NOMO-1 treated with dmso at 0.1 percent for 144 hours (cell line): ENCODE measurements around the gene BCL11A.

Experiments used
- DNase-seq: peaks from one replicate; lab custom pipeline; 2025; ENCODE audit not compliant: unreplicated experiment; lab: John Stamatoyannopoulos, UW

The BCL11A gene

DNA sequence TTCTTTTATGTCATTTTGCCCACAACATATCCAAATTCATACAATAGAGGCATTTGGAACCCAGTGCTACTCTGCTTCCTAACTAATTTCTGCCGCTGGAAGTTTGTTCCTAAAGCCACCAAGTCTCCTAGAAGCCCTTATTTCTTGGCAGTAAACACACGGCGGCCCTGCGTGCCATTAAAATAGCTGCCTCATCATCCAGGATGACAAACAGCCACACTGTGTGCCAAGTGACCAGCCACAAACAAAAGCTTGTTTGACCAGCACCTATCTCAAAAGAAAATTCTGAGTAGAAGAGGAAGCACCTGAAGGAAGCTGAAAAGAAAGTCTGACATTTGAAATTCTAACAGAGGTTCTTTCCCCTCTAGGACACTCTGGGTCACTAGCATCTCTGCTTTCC is 64.2 kb downstream of the BCL11A start:
- DNase-seq, result no peak

DNA sequence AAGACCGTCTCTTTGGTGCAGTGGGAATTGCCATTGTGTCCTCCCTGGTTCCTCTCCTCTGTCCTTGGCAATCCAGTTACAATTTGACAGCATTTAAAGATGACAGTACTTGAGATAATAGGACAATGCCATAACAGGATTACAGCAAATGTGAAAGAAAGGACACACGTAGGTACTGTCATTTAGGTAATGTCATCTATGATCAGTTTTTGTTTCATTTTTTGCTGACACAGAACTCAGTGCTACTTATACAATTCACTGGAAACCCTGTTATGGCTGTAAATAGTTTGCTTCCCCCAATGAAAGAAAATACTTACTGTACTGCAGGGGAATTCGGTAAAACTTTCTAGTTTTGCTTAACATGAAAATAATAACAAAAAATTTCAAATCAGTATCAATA is 65.2 kb downstream of the BCL11A start:
- DNase-seq, result no peak

DNA sequence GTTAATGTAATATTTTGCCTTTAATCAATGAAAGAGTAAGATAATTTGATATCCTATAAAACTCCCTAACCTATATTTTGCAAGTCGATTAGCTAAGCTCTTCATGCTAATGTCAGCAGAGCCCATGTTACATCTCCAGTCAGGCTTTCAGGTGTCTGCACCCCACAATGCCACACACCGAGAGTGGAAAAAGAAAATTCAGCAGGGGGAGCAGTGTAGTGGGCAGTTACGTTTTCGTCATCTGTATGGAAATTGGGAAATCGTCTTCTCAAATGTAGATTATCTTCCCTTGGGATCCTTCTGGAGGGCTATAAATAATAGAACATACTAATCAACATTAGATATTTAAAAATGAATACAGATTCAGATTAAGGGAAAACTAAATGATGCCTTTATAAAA is 66.3 kb downstream of the BCL11A start:
- DNase-seq, result no peak

DNA sequence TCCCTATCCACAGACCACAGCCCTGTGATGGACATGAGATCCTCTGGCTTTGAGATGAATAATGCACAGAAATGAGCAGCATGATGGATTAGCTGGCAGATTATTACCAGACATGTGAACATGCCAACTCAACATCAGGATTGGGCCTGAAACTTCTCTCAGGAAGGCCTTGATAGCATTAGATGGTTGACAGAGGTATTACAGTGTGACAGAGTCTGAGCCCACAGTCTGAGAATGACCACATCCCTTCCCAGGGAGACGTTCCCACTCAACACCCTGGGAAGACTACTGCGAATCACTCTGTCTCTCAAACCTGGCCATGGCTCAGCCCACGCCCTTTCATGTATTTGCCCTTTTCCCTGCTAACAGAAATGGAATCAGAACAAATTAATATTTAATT is 66.9 kb downstream of the BCL11A start:
- DNase-seq, result no peak

DNA sequence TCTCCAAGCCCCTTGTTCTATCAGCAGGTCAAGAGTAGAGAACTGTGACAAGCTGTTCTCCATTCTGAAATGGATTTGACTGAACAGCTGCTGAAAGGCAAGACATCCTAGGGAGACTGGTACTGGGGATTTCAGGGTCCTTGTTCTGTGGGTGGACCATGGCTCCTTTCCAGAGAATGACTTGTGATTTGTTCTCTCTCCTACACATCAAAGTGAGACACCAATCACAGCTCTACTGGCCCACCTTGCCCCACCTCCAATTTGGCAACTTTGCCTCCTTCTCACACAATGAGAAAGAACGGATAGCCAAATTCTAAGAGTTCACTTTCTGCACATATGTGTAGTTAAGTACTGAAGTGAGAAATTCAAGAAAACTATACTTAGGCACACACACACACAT is 67.4 kb downstream of the BCL11A start:
- DNase-seq, result no peak

DNA sequence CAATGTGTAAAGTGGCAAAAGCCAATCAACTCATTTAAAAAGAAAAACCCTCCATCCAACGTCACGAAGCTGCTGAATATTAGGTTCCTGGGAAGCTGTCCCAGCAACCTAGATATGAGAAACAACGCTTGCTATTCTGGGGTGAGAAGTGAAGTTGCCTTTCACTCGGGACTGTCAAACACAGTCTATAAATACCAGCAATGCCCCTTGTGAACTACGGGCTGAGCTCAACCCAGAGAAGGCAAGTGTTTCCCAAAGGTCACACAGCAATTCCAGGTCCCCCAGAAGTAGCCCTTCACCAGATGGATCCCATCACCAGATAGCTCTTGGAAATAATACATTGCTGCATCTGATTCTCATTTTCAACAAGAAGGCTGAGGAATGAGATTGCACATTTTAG is 67.9 kb downstream of the BCL11A start:
- no peak for DNase-seq

DNA sequence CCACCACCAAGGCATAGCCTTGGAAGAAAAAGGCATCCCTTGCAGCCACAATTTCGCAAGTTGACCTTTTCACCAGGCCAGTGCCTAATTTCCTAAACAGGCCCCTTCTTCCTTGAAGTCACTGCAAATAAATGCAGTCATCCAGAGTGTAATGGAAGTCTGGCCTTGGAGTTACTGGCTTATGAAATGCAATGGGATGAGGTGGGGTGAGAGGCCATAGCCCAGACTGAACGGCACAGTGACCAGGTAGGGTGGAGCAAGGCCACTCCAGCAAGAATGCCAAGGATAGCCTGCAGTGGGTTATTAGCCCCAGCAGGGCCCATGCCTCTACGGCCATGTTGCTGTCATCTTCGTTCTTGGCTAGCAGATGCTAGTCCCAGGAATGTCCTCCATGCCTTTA is 68.4 kb downstream of the BCL11A start:
- no peak for DNase-seq

DNA sequence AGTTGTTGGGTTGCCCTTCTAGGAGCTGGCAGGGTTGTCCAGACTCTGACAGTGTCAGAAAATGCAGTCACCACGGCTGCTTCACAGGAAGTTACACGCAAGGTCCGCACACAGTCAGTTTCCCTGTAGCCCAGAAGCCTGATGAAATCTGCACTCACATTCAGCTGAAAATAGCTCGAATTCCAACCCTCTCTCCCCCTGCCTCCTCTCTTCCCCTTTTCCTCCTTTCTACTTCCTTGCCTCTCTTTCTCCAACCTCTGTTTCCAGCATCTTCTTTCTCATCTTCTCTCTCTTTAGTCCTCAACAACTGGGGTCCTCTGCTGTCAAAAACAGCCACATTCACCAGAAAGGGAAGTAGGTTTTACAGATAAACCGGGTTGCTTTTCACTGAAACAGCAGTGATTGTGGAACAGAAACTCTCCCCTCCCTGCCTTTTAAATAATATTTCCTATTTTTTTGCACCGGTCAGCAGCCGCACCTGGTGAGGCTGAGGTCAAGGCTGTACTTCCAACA is 69.3 kb downstream of the BCL11A start:
- DNase-seq, result no peak

DNA sequence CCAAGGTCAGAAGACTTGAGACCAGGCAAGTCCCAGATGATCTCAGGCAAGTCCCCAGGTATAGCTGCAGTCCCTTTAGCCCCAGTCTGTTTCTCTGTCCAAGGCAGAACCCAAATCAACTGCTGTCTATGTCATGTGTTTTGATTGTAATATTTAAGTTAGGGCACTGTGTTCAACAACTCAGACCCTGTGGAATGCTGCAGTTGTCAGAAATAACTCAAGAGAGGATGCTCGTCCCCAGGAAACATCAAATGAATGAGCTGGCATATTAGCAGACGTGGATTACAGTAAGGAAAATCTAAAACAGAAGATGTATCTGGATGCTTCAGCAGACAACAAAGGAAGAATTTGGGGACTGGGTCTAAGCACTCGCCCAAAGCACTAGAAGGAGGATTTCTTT is 70.1 kb downstream of the BCL11A start:
- no peak for DNase-seq

DNA sequence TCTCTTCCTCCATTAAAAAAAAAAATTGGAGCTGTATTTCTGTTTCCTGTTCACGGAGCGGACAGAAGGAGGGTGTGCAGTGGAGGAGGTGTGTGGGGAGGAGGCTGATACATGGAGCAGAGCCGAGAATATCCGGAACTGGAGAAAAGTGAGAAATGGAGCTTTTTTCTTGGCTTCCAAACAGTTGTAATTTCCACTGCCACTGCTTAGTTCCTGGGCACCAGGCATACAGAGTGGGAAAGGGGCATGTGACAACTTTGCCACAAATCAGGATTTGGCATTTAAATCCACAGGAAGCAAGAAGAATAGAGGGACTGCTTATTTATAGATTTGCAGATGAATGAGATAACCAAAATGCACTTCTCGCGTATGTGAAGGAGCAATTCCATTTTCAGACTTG is 71.2 kb downstream of the BCL11A start:
- no peak for DNase-seq

DNA sequence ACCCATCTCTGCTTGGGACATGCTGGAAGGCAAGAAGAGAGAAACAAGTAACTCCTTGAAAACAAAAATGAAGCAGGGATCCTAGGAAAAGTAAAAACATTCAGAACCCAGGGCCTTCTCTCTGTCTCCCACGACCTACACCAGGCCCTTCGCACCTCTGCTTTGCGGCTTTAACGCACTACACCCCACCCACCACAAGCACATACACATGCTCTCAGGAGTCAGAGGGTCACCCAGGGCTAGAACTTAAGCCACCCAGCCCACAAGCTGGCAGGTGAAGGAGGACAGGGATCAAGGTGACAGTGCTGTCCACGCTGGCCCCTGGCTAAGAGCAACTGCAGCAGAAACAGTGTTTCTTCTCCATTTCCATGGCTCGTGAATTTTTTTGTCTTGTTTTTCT is 72.2 kb downstream of the BCL11A start:
- DNase-seq, result no peak

DNA sequence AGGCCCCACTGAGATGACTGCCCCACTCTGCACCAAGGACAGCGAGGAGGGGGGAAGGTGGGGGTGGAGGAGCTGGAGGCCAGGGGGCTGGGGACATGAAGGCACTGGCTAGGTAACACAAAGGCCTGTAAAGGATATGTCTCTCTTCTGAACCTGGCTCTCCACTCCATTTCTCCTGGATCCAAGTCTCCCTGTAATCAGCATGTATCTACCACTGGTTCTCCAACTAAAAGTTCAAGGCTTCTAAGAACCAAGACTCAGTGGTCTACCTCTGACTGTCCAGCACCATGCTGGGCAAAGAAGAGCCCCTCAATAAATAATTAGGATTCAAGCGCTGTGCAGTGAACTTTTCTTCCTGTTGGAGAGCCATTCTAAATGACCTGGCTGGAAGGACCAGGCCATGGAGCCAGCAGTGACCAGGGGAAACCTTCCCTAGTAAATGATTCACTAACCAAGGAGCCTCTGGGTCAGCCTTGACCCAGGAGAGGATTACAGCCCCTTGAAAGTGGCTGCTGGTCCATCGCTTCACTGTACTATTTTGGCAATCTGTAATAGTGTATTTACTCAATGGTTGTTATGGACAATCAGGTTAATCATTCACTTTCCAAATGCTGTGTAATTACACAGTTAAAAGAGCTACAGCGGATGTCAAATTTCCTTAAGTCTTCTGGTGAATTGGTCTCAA is 73.2 kb downstream of the BCL11A start:
- no peak for DNase-seq

DNA sequence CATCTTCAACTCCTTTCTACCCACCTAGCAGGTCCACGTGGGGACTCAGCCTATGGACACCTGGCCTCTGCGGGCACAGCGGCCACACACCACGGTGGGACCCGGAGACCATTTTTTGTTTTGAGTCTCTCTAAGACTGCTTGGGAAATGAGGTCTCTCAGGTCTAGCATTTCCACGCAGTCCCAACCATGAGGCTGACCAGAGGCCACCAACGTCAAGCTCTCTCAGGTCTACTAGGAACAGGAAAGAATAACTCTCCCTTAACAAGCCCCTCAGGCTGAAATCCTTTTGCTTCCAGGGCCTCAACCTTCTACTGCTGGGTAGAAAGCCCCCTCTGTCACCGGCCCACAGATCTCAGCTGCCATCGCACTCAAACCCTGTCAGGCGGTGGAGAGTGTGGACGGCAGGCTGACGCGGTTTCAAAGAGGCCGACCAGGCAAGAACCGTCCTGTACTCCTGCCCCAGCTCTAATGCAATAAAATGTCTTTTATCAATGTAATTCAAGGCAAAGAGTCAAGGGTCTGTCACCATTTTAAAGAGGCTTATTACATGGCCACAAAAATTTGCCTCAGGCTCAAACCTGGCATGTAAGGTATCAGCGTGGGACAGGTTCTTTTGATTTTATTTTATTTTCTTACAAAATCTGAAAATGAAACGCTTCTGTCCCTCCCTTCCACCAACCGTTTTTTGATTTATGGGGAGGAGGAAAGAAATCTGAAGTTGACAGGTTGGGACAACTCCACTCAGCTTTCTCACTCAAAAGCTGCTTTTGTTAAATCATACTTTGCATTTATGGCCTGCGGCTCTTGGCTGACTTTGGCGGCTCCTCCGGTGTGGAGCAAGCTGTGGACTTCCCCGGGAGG is 74.0 kb downstream of the BCL11A start:
- no peak for DNase-seq

DNA sequence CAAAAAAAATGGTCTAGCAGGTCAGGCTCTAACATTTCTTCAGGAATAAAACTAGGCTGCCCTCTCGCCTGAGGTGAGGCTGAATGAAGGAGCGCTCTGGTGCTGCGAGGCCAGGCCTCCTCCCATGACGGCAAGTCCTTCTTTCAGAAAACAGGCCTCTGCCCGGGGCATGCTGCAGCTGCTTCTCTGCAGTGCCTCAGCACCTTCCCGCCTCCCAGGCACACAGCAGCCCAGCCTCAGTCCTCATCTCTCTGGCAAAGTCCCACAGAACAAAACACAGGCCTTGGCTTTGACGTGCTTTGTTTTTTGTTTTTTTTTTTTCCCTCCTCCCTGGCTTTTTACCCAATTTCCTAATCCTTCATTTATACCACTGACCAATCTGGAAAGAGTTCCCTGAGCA is 74.8 kb downstream of the BCL11A start:
- DNase-seq, result no peak

DNA sequence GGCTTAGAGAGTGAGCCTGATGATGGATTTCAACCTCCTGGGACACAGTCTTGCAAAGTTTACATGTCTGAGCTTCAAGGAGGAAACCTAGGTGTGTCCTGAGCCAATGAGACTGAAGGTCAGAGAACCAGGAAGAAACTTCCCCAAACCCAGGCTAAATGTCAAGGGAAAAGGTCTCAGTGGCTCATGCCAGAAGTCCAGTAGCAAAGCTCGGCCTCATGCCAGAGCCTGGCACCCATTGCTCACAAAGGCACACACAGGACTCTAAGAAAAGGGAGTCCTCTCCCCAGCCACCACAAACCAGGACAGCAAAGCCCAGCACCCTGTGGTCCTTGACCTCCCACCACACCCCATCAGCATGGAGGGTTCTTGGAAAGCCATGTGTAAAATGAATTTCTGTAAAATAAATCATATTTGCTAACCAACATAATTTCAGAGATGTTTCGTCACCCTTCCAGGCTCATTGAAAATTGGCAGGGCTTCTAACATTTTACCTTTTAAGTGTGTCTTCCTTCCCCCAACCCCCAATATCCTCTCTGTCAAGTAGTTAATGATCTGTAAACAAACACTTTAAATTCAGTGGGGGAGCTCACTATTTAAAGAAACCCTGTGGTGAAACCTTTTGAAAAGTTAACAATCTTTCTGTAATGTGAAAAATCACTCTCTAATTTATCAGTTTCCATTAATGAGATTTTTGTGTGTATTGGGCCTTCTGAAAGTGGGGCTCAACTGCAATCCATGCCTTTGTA is 77.1 kb downstream of the BCL11A start:
- no peak for DNase-seq

DNA sequence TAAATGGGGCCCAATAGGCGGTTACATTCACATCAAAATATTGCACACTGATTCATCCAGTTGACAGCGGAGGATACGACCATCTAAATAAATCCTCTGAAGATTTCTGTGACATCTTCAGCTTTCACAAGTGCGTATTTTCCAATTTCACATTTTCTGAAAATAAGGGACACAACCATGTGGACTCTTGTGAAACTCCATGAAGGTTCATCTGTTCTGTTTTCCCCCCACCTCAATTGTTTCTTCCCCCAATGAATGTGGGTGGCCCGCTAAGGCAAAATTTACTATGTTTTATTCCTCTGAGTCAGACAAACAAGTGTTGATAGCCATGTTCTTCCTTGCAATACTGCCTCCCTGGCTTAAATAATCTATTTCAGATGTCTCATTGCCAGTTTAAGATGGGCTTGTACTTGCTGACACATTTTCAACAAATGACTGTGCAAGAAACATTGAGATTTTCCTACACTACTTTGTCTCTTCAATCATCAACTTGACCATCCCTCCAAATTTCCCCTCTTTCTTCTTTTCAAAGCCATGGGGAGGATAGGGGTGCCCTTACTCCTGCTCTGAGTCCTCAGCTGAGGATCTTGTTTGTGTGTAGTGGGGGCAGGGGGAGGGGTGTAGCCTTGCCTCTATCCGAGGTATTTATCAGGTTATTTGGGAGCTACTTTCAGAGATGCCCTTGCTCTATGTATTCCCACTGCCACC is 78.2 kb downstream of the BCL11A start:
- no peak for DNase-seq

DNA sequence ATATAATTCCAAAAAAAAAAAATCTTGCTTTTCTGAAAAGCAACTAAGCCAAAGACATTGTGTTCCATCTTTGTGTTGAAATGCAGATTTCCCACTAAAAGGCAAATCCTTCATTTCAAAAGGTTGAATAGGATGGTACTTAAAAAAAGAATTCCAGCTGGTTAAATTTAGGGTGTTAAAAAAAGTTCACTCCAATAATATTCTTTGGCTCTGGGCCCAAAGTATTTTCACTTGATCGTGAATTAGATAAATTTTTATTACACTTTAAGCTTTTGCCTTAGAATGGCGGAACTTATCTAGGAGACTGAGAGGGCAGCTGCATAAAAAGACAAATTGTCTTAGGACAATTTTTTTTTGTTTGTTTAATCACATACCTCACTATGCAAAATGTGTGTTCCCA is 79.2 kb downstream of the BCL11A start:
- no peak for DNase-seq

DNA sequence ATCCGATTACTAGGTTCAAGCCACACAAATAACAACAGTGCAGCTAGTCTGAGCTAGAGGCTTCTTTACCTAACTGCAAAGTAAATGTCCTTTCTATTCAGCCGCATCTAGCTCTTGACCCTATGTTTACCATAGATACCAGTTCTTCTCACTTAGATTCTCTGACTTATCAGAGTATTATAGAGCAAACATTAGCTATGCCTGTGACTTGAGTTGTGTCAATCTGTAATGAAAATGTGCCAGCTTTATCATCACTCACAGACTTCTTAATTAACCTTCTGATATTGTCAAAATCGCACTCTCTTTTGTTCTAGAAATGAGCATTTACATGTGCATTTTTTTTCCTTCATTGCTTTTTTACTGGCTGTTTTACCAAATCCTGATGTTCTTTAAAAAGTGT is 79.9 kb downstream of the BCL11A start:
- no peak for DNase-seq

DNA sequence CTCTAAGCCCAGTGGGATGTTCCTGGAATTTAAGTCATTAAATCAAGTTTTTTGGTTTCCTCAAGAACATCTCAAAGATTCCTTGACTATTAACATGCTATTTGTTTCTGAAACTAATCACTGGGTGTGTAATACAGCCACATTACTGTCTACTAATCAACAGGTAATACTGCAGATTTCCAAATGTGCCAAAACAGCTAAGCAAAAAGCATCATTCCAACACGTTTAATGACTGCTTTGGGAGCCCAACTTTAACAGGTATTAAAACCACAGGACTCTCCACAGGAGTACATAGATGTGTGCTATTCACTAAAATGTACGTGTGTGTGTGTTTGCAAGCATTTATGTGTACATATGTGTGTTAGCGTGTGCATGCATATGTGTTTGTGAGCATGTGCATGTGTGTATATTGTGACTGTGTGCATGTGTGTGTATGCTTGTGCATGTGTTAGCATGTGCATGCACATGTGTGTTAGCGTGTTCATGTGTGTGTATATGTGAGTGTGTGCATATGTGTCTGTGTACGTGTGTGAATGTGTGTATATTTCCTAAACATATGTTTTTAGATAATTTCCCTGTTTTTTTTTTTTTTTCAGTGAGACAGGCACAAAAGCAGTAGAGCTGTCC is 80.7 kb downstream of the BCL11A start:
- no peak for DNase-seq

DNA sequence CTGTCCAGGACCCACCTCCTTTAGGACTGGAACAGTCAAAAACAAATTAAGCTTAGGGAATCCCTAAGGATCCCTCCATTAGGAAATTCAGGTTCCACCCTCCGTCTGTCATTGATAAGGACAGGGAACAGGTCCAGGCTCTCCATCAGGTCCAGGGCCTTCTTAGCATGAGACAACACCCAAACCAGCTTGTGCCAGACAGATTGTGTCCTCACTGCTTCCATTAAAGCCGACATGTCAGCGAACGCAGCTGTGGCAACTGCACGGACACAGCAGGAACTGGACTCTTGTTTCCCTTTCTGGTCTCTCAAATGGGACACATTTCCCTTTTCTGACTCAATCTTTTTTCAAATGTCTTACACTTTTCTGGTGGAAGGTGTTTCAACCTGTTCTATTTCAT is 81.4 kb downstream of the BCL11A start:
- no peak for DNase-seq

DNA sequence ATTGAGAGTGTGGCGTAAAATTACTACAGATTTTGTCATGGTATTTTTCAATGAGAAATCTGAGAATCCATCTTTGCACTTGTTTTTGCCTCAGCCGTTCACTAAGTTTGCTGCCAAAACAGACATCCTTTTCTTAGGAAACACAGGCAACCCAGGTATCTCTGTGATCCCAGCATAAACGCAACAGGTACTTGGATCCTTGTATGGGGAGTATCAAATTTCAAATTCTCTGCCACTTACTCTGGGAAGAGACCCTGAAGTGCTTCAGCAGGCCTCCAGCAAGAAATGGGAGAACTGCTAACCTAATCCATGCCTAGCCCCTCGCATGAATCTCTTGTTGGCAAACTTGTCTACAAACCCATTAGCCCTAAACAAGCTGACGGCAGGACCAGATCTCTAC is 83.1 kb downstream of the BCL11A start:
- no peak for DNase-seq
